GM06990 (cell line): ENCODE data around the gene HDGFL3.

ENCODE experiments used
- DNase-seq: peaks from one replicate; pipeline ENCODE4 v3.0.0-alpha.2; 2011; ENCODE audit not compliant: insufficient read length; ENCODE audit errors: extremely low read depth
- H3K27me3 ChIP-seq: replicated peaks from 2 replicates; pipeline ENCODE4 v1.6.0; 2011; ENCODE audit warnings: low read length; ENCODE audit not compliant: control insufficient read depth, insufficient read depth
- H3K36me3 ChIP-seq: 2 replicates; pipeline ENCODE4 v1.5.1; 2011; ENCODE audit warnings: low read length; ENCODE audit not compliant: control insufficient read depth, insufficient read depth
- H3K4me3 ChIP-seq: replicated peaks from 2 replicates; pipeline ENCODE4 v1.5.1; 2011; ENCODE audit warnings: low read depth, mild to moderate bottlenecking, control low read depth, low read length
- CTCF ChIP-seq: IDR thresholded peaks from 2 replicates; pipeline ENCODE4 v1.5.1; 2011; ENCODE audit warnings: low read length, control low read depth, mild to moderate bottlenecking, inconsistent platforms; ENCODE audit not compliant: insufficient read depth, poor library complexity, severe bottlenecking

The HDGFL3 gene

GRCh38 chr15:83207660-83208366, at the start of gene HDGFL3:
Gene HDGFL3, minus strand, starts transcription at chr15:83207823. Its CDS starts 409 bp downstream, at chr15:83207414.
- peak; percentile 56 for TF ChIP-seq CTCF
- Histone ChIP-seq H3K36me3 (no peaks in the 10 kb centered on the region), H3K4me3 (peak within 1 kb of the TSS; percentile 70), H3K27me3 (no peaks in the 10 kb centered on the region)
- DNase-seq: peak; percentile 57

- DNase-seq: no peak
- no peaks in the 10 kb centered on the region for H3K36me3 ChIP-seq
- H3K4me3 ChIP-seq: no peak overlapping the region
- peaks cover 3% of the 10 kb centered on the region; the same call in 1 of the 2 replicates for H3K27me3 ChIP-seq
- no peak for TF ChIP-seq CTCF
These were observed 43.2 kb upstream of the HDGFL3 start for GRCh38 chr15:83250781-83251180.

- no peaks in the 10 kb centered on the region for H3K36me3 ChIP-seq
- no peak overlapping the region for H3K4me3 ChIP-seq
- H3K27me3 ChIP-seq: peaks cover 3% of the 10 kb centered on the region; the same call in 1 of the 2 replicates
- TF ChIP-seq CTCF: no peak
- no peak for DNase-seq
These were observed 41.4 kb upstream of the HDGFL3 start for GRCh38 chr15:83249030-83249343.

- TF ChIP-seq CTCF: peak; percentile 77
- H3K27me3 ChIP-seq: peaks cover 3% of the 10 kb centered on the region; the same call in 1 of the 2 replicates
- H3K36me3 ChIP-seq: no peaks in the 10 kb centered on the region
- H3K4me3 ChIP-seq: no peak overlapping the region
- peak; percentile 26 for DNase-seq
These were observed 40.8 kb upstream of the HDGFL3 start for GRCh38 chr15:83248151-83249029.

- no peak for TF ChIP-seq CTCF
- DNase-seq: no peak
- Histone ChIP-seq H3K4me3 (no peak overlapping the region), H3K27me3 (0 out of 2 replicates have a peak, but pooled peaks cover 2% of the 10 kb centered on the region), H3K36me3 (no peaks in the 10 kb centered on the region)
These were observed 36.0 kb upstream of the HDGFL3 start for GRCh38 chr15:83243634-83244033.
